HCT116 (cell line): ENCODE results near the gene NEK1. TPM values are rescaled to one million over a fixed set of nuclear protein-coding genes. Genes with fewer than 3 reads are reported as not detected.

Experiments
- ATAC-seq: fragments of 200-7000 bp; cut with Tn5 transposase; 2 replicates; pipeline ENCODE4 v1.9.1; 2020; ENCODE audit warnings: mild to moderate bottlenecking, moderate library complexity
- BruUV-seq: library from RNA; stranded (reverse); fragments of 400-500 nt; replicated peaks from 2 replicates; lab custom pipeline; 2021; lab: Mats Ljungman, UMichigan
- CTCF ChIA-PET: fragments of 300-600 bp; sonication (Branson Sonifier 250); formaldehyde crosslinking; loops from one replicate; lab custom pipeline; 2021; ENCODE audit warnings: antibody characterized with exemption; lab: Charles Lee
- POLR2A ChIA-PET: fragments of 300-600, 350-600 bp; sonication (Branson Sonifier 250); formaldehyde crosslinking; loops from one replicate; lab custom pipeline; 2021; ENCODE audit warnings: antibody characterized with exemption; lab: Charles Lee
- RAD21 ChIA-PET, 2 experiments: fragments of 300-600 bp; sonication (Branson Sonifier 250); formaldehyde crosslinking; loops; one replicate each; lab custom pipeline; 2023; ENCODE audit warnings: low total read pairs in 2 of 2; ENCODE audit not compliant: uncharacterized antibody in 2 of 2, unreplicated experiment in 2 of 2, low non-redundant PET in 1 of 2; lab: Charles Lee
- DNase-seq: peaks from one replicate; pipeline ENCODE4 v3.0.0-alpha.2; 2010; ENCODE audit warnings: low read depth, low spot score
- H2AFZ ChIP-seq: fragments of 200-600 bp; shearing (Covaris generic), sonication (generic); 2 replicates; pipeline ENCODE4 v1.6.1; 2017; ENCODE audit warnings: low read depth, mixed run types, mixed read lengths, antibody characterized with exemption, low read length; ENCODE audit not compliant: poor library complexity, severe bottlenecking
- H3K27ac ChIP-seq: 2 replicates; pipeline ENCODE4 v1.5.1; 2012; ENCODE audit warnings: low read depth, low read length
- H3K27me3 ChIP-seq: fragments of 200-600 bp; sonication (generic); 2 replicates; pipeline ENCODE4 v1.6.1; 2016; ENCODE audit warnings: mixed run types, low read length, mixed read lengths; ENCODE audit not compliant: insufficient read depth
- H3K36me3 ChIP-seq, 2 experiments: fragments of 200-500 bp in 1 of 2; fragments of 200-600 bp in 1 of 2; sonication (Bioruptor generic) in 1 of 2; sonication (generic) in 1 of 2; 2 replicates each; pipeline versions ENCODE4 v1.5.1 to v1.6.1; 2014 to 2016; ENCODE audit warnings: low read length in 2 of 2, inconsistent platforms in 1 of 2, mixed read lengths in 1 of 2, mixed run types in 1 of 2; ENCODE audit not compliant: insufficient read depth in 2 of 2, control insufficient read depth in 1 of 2
- H3K4me1 ChIP-seq, 2 experiments: fragments of 200-600 bp in 1 of 2; sonication (generic) in 1 of 2; 2 replicates each; pipeline versions ENCODE4 v1.5.1 to v1.6.1; 2012 to 2017; ENCODE audit warnings: low read length in 2 of 2, inconsistent platforms in 1 of 2, mild to moderate bottlenecking in 1 of 2, mixed read lengths in 1 of 2, mixed run types in 1 of 2, moderate library complexity in 1 of 2; ENCODE audit not compliant: insufficient read depth in 2 of 2, control insufficient read depth in 1 of 2
- H3K4me2 ChIP-seq: fragments of 200-600 bp; sonication (generic); 2 replicates; pipeline ENCODE4 v1.6.1; 2017; ENCODE audit warnings: mixed run types, low read length, mixed read lengths
- H3K4me3 ChIP-seq, 2 experiments: fragments of 200-600 bp in 1 of 2; sonication (generic) in 1 of 2; replicated peaks in 1 of 2; 2 replicates each; pipeline ENCODE4 v1.5.1; 2011 to 2016; ENCODE audit warnings: low read length in 2 of 2, control low read depth in 1 of 2, low read depth in 1 of 2, mild to moderate bottlenecking in 1 of 2, mixed read lengths in 1 of 2, mixed run types in 1 of 2
- H3K79me2 ChIP-seq: fragments of 200-600 bp; sonication (generic); 2 replicates; pipeline ENCODE4 v1.6.1; 2017; ENCODE audit warnings: mild to moderate bottlenecking, mixed run types, low read length, moderate library complexity, mixed read lengths; ENCODE audit not compliant: insufficient read depth
- H3K9ac ChIP-seq: fragments of 200-600 bp; sonication (generic); 2 replicates; pipeline ENCODE4 v1.6.1; 2016; ENCODE audit warnings: low read length, mixed read lengths
- H3K9me2 ChIP-seq: fragments of 200-600 bp; sonication (generic), shearing (Covaris generic); 2 replicates; pipeline ENCODE4 v1.6.1; 2017; ENCODE audit warnings: mixed run types, mild to moderate bottlenecking, moderate library complexity; ENCODE audit not compliant: insufficient read depth
- H3K9me3 ChIP-seq, 2 experiments: fragments of 200-500 bp in 1 of 2; fragments of 200-600 bp in 1 of 2; sonication (Bioruptor generic) in 1 of 2; sonication (generic) in 1 of 2; 2 replicates each; pipeline ENCODE4 v1.6.1; 2014 to 2017; ENCODE audit warnings: low read length in 2 of 2, mixed read lengths in 2 of 2, inconsistent platforms in 1 of 2, low read depth in 1 of 2, mild to moderate bottlenecking in 1 of 2, mixed run types in 1 of 2, moderate library complexity in 1 of 2; ENCODE audit not compliant: control insufficient read depth in 1 of 2, insufficient read depth in 1 of 2
- H4K20me1 ChIP-seq: fragments of 200-600 bp; sonication (generic), shearing (Covaris generic); 2 replicates; pipeline ENCODE4 v1.6.1; 2017; ENCODE audit warnings: mixed run types, mild to moderate bottlenecking, moderate library complexity; ENCODE audit not compliant: insufficient read depth
- CEBPB ChIP-seq: IDR thresholded peaks from 2 replicates; pipeline ENCODE4 v1.6.1; 2012; ENCODE audit warnings: low read depth
- ELF1 ChIP-seq: IDR thresholded peaks from 2 replicates; pipeline ENCODE4 v1.6.1; 2012; ENCODE audit warnings: low read depth, borderline replicate concordance
- EZH2 ChIP-seq: fragments of 200-600 bp; sonication (generic); IDR thresholded peaks from 2 replicates; pipeline ENCODE4 v1.6.1; 2017; ENCODE audit warnings: antibody characterized with exemption, mixed run types
- EZH2phosphoT487 ChIP-seq: fragments of 200-600 bp; IDR thresholded peaks from 2 replicates; pipeline ENCODE4 v1.6.1; 2018; ENCODE audit warnings: antibody characterized with exemption, borderline replicate concordance
- JUND ChIP-seq: IDR thresholded peaks from 2 replicates; pipeline ENCODE4 v1.6.1; 2012
- MAX ChIP-seq: IDR thresholded peaks from 2 replicates; pipeline ENCODE4 v1.6.1; 2012
- POLR2A ChIP-seq: IDR thresholded peaks from 2 replicates; pipeline ENCODE4 v1.7.0; 2011; ENCODE audit warnings: borderline replicate concordance; ENCODE audit not compliant: insufficient read depth, insufficient read length; ENCODE audit errors: extremely low read depth
- POLR2AphosphoS5 ChIP-seq: IDR thresholded peaks from 2 replicates; pipeline ENCODE4 v1.6.1; 2011; ENCODE audit warnings: mild to moderate bottlenecking, low read depth, low read length, moderate library complexity
- RAD21 ChIP-seq: IDR thresholded peaks from 2 replicates; pipeline ENCODE4 v1.6.1; 2012; ENCODE audit warnings: low read depth, mild to moderate bottlenecking
- REST ChIP-seq: IDR thresholded peaks from 2 replicates; pipeline ENCODE4 v1.6.1; 2012; ENCODE audit warnings: low read depth
- SIN3A ChIP-seq: IDR thresholded peaks from 2 replicates; pipeline ENCODE4 v1.6.1; 2012; ENCODE audit warnings: low read depth
- SP1 ChIP-seq: IDR thresholded peaks from 2 replicates; pipeline ENCODE4 v1.6.1; 2012; ENCODE audit warnings: low read depth
- SRF ChIP-seq: IDR thresholded peaks from 2 replicates; pipeline ENCODE4 v1.6.1; 2012; ENCODE audit warnings: low read depth
- TCF7L2 ChIP-seq: IDR thresholded peaks from 2 replicates; pipeline ENCODE4 v1.7.0; 2011; ENCODE audit warnings: borderline replicate concordance, inconsistent platforms; ENCODE audit not compliant: insufficient read depth, insufficient read length; ENCODE audit errors: extremely low read depth
- YY1 ChIP-seq: IDR thresholded peaks from 2 replicates; pipeline ENCODE4 v1.6.1; 2011; ENCODE audit warnings: low read length, low read depth, moderate library complexity, mild to moderate bottlenecking; ENCODE audit not compliant: insufficient replicate concordance; ENCODE audit errors: extremely low read depth
- ZBTB33 ChIP-seq: IDR thresholded peaks from 2 replicates; pipeline ENCODE4 v1.6.1; 2011; ENCODE audit warnings: mild to moderate bottlenecking, low read length, moderate library complexity; ENCODE audit not compliant: insufficient replicate concordance; ENCODE audit errors: extremely low read depth
- ZNF274 ChIP-seq: fragments of 200-500 bp; sonication (Bioruptor generic); IDR thresholded peaks from 2 replicates; pipeline ENCODE4 v1.6.1; 2014; ENCODE audit warnings: mild to moderate bottlenecking, low read depth, low read length, inconsistent platforms
- intact Hi-C: fragments of 100-400 bp; cut with micrococcal nuclease; formaldehyde crosslinking; loops from 2 replicates; pipeline ENCODE4 v1.10.0; 2022
- total RNA-seq: library from RNA; stranded (reverse); gene quantifications from one replicate; pipeline ENCODE4 v1.2.1, GENCODE V29; 2021; ENCODE audit not compliant: unreplicated experiment

The NEK1 gene
- total RNA-seq, 1 experiment from 2014 or later = 13.3 TPM

- DNase-seq (no peak), ATAC-seq (no peak)
- CTCF ChIA-PET = no interaction called here
- no peak overlapping the region for H3K4me3 ChIP-seq
- intact Hi-C loops = no loop called here
- H3K27ac ChIP-seq = no peak overlapping the region
- H3K36me3 ChIP-seq = no peaks in the 10 kb centered on the region
- POLR2A ChIA-PET = no interaction called here
- H3K9me2 ChIP-seq = no peaks in the 10 kb centered on the region
- no TSS peak for BruUV-seq
- no peak overlapping the region for H3K4me2 ChIP-seq
- RAD21 ChIA-PET = no interaction called here
- H3K9me3 ChIP-seq = no peaks in the 10 kb centered on the region
- TF ChIP-seq YY1 (no peak), ELF1 (no peak), ZNF274 (no peak), SIN3A (no peak), MAX (no peak), POLR2A (no peak), TCF7L2 (no peak), JUND (no peak), RAD21 (no peak), ZBTB33 (no peak), EZH2phosphoT487 (no peak), REST (no peak), SRF (no peak), CEBPB (no peak), SP1 (no peak), POLR2AphosphoS5 (no peak), EZH2 (no peak)
- H4K20me1 ChIP-seq = no peaks in the 10 kb centered on the region
- H2AFZ ChIP-seq = no peak overlapping the region
- no peaks in the 10 kb centered on the region for H3K79me2 ChIP-seq
- H3K4me1 ChIP-seq = no peaks in the 10 kb centered on the region
- H3K9ac ChIP-seq = no peak overlapping the region
- H3K27me3 ChIP-seq = no peaks in the 10 kb centered on the region
Measured at GRCh38 chr4:169438057-169438480, 174.3 kb downstream of the NEK1 start.
